Upper lobe of left lung (tissue), 6 donors: ENCODE results near the gene HSD3B2. TPM values are rescaled to one million over a fixed set of nuclear protein-coding genes. Genes with fewer than 3 reads are reported as not detected.
A peak's percentile ranks its signal among the peaks of the same experiment; 100 is the strongest.

Experiments
- ATAC-seq, 2 donors: fragments of 200-7000 bp; cut with Tn5 transposase; one replicate each; pipeline ENCODE4 v1.9.1; 2022; ENCODE audit warnings: mild to moderate bottlenecking in 2 of 2, moderate library complexity in 2 of 2; ENCODE audit not compliant: low FRiP score in 2 of 2
- DNase-seq, 2 donors: peaks; one replicate each; pipeline ENCODE4 v3.0.0-alpha.2; 2019 to 2020
- H3K27ac ChIP-seq, 4 donors: fragments of 200-600 bp; sonication (generic); one replicate each; pipeline ENCODE4 v1.5.1; 2016 to 2019
- H3K27me3 ChIP-seq, 4 donors: fragments of 200-600 bp; sonication (generic); one replicate each; pipeline ENCODE4 v1.5.1; 2017 to 2019
- H3K36me3 ChIP-seq, 4 donors: fragments of 200-600 bp; sonication (generic); one replicate each; pipeline ENCODE4 v1.5.1; 2016 to 2019
- H3K4me1 ChIP-seq, 4 donors: fragments of 200-600 bp; sonication (generic); one replicate each; pipeline ENCODE4 v1.5.1; 2018 to 2019
- H3K4me3 ChIP-seq, 4 donors: fragments of 200-600 bp; sonication (generic); one replicate each; pipeline ENCODE4 v1.5.1; 2017 to 2019; ENCODE audit warnings: mild to moderate bottlenecking in 2 of 4, moderate library complexity in 1 of 4
- H3K9me3 ChIP-seq, 4 donors: fragments of 200-600 bp; sonication (generic); one replicate each; pipeline ENCODE4 v1.5.1; 2018 to 2019
- EP300 ChIP-seq, 4 donors: sonication (generic); formaldehyde crosslinking; IDR thresholded peaks; one replicate each; pipeline ENCODE4 v1.5.1; 2017; ENCODE audit warnings: antibody characterized with exemption in 4 of 4, control low read depth in 2 of 4
- POLR2A ChIP-seq, 4 donors: fragments of 450-650 bp; IDR thresholded peaks; one replicate each; pipeline ENCODE4 v1.5.1; 2016 to 2017; ENCODE audit warnings: antibody characterized with exemption in 4 of 4, mild to moderate bottlenecking in 2 of 4
- POLR2AphosphoS5 ChIP-seq, 2 donors: sonication (generic); formaldehyde crosslinking; IDR thresholded peaks; one replicate each; pipeline ENCODE4 v1.5.1; 2017; ENCODE audit warnings: antibody characterized with exemption in 2 of 2
- WGBS, 2 donors: methylation state at CpG; one replicate each; pipeline ENCODE4 v1.1.5; 2017 to 2018; 5-methylcytosine and 5-hydroxymethylcytosine counted together
- total RNA-seq, 6 donors: library from RNA; depleted of rRNA in 4 of 6; stranded (reverse); fragments of >200 nt in 4 of 6; gene quantifications; one replicate each; pipeline versions ENCODE4 v1.1.0 to v1.2.1, GENCODE V29; 2016 to 2021
- TF ChIP-seq, protein P1 (sequence below), 6 experiments: fragments of 450-650 bp in 4 of 6; fragments of 200-600 bp in 2 of 6; sonication (generic) in 2 of 6; IDR thresholded peaks; one replicate each; pipeline ENCODE4 v1.5.1; 2016 to 2019; ENCODE audit warnings: antibody characterized with exemption in 6 of 6
- donor health status: DM: no; HTN: no; CAD: no; lungs with moderate emphysema.
- donor health status: DM: no; HTN: yes; CAD: no; lungs with severe emphysema.

Gene HSD3B2
- total RNA-seq, 6 donors from 2014 or later = 2.1 TPM; not detected in 4

- 33 to 40% methylated on average over 2 of the region's 2 CpGs for WGBS, 2 donors
- DNase-seq = no peak
- no peaks in the 10 kb centered on the region for H3K36me3 ChIP-seq
- no peak overlapping the region for H3K27ac ChIP-seq
- no peak overlapping the region for H3K4me3 ChIP-seq
- H3K27me3 ChIP-seq = no peaks in the 10 kb centered on the region
- ATAC-seq = no peak
- H3K9me3 ChIP-seq = no peaks in the 10 kb centered on the region
- no peak for TF ChIP-seq POLR2AphosphoS5 (IDR thresholded peaks at IDR 0.05)
- TF ChIP-seq EP300 (IDR thresholded peaks at IDR 0.05) = no peak
- TF ChIP-seq, protein P1, sequence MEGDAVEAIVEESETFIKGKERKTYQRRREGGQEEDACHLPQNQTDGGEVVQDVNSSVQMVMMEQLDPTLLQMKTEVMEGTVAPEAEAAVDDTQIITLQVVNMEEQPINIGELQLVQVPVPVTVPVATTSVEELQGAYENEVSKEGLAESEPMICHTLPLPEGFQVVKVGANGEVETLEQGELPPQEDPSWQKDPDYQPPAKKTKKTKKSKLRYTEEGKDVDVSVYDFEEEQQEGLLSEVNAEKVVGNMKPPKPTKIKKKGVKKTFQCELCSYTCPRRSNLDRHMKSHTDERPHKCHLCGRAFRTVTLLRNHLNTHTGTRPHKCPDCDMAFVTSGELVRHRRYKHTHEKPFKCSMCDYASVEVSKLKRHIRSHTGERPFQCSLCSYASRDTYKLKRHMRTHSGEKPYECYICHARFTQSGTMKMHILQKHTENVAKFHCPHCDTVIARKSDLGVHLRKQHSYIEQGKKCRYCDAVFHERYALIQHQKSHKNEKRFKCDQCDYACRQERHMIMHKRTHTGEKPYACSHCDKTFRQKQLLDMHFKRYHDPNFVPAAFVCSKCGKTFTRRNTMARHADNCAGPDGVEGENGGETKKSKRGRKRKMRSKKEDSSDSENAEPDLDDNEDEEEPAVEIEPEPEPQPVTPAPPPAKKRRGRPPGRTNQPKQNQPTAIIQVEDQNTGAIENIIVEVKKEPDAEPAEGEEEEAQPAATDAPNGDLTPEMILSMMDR (IDR thresholded peaks at IDR 0.05) = no peak
- no peak for TF ChIP-seq POLR2A (IDR thresholded peaks at IDR 0.05)
- H3K4me1 ChIP-seq = no peaks in the 10 kb centered on the region
Measured at GRCh38 chr1:119371815-119372214, 43.1 kb upstream of the HSD3B2 start.

GRCh38 chr1:119372503-119373086, 42.4 kb upstream of the HSD3B2 start:
- Histone ChIP-seq H3K27ac (no peak overlapping the region), H3K4me1 (no peaks in the 10 kb centered on the region), H3K9me3 (no peaks in the 10 kb centered on the region), H3K36me3 (no peaks in the 10 kb centered on the region), H3K27me3 (no peaks in the 10 kb centered on the region), H3K4me3 (no peak overlapping the region)
- 26 to 28% methylated on average over 6 of the region's 6 CpGs for WGBS, 2 donors
- TF ChIP-seq, protein P1 (IDR thresholded peaks at IDR 0.05) = peak in 1 of 6 experiments; percentile 14
- TF ChIP-seq POLR2AphosphoS5 (IDR thresholded peaks at IDR 0.05) = no peak
- no peak for DNase-seq
- ATAC-seq = no peak

GRCh38 chr1:119373465-119373864, 41.5 kb upstream of the HSD3B2 start:
- ATAC-seq (no peak), DNase-seq (no peak)
- Histone ChIP-seq H3K4me3 (no peak overlapping the region), H3K36me3 (no peaks in the 10 kb centered on the region), H3K27me3 (no peaks in the 10 kb centered on the region), H3K27ac (no peak overlapping the region), H3K4me1 (no peaks in the 10 kb centered on the region), H3K9me3 (no peaks in the 10 kb centered on the region)
- TF ChIP-seq EP300 (IDR thresholded peaks at IDR 0.05) (no peak), POLR2AphosphoS5 (IDR thresholded peaks at IDR 0.05) (no peak), POLR2A (IDR thresholded peaks at IDR 0.05) (no peak)
- TF ChIP-seq, protein P1 (IDR thresholded peaks at IDR 0.05) = no peak
- WGBS, 2 donors = 51 to 53% methylated on average over 2 of the region's 2 CpGs

DNA sequence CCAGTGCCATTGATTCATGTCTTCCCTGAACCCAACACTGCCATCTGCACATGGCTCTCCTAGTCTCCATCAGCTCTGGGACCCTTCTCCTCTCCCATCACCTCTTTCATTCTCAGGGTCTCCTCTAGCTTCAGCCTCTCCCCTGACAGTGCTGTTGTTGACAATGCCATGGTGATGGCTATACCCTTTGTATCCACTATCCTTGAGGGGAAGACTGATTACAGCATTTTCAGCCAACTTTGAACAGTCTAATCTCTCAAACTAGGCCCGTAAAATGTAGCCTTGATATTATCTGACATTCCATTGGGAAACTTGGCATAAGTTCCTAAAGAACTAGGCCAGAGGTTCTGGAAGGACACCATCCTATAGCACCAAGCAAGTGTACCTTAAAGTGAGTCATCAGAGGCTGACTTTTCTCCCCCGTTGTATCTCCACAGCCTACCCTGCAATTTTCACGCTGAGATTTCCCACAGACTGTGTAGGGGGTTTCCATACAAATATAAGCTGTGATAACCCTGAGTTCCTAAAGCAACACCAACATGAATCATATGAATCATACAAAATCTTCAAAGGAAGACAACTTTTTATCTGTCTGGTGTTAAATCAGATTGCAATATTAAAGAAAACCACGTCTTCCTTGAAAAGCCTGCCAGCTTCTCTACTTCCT, 40.6 kb upstream of the HSD3B2 start:
- no peak for ATAC-seq
- no peaks in the 10 kb centered on the region for H3K36me3 ChIP-seq
- H3K4me3 ChIP-seq = no peak overlapping the region
- no peaks in the 10 kb centered on the region for H3K4me1 ChIP-seq
- TF ChIP-seq POLR2AphosphoS5 (IDR thresholded peaks at IDR 0.05) (no peak), POLR2A (IDR thresholded peaks at IDR 0.05) (no peak), EP300 (IDR thresholded peaks at IDR 0.05) (no peak)
- TF ChIP-seq, protein P1 (IDR thresholded peaks at IDR 0.05) = no peak
- no peaks in the 10 kb centered on the region for H3K27me3 ChIP-seq
- 36 to 59% methylated on average over 4 of the region's 4 CpGs for WGBS, 2 donors
- no peaks in the 10 kb centered on the region for H3K9me3 ChIP-seq
- no peak overlapping the region for H3K27ac ChIP-seq
- no peak for DNase-seq

DNA sequence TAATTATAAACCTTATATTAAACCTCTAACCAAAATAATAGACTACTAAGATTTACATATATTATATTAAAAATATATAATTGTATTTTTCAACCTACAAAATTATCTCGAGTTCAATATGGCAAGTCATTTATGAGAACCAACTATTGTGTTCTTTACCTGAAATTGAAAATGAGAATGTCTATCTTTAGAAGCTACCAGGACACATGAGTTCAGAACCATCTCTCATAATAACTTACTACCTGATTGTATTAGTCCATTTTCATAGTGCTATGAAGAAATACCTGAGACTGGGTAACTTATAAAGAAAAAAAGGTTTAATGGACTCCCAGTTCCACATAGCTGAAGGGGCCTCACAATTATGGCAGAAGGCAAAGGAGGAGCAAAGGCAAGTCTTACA, 39.6 kb upstream of the HSD3B2 start:
- H3K27ac ChIP-seq = no peak overlapping the region
- DNase-seq (no peak), ATAC-seq (no peak)
- TF ChIP-seq POLR2A (IDR thresholded peaks at IDR 0.05) (no peak), EP300 (IDR thresholded peaks at IDR 0.05) (no peak), POLR2AphosphoS5 (IDR thresholded peaks at IDR 0.05) (no peak)
- TF ChIP-seq, protein P1 (IDR thresholded peaks at IDR 0.05) = no peak
- H3K4me3 ChIP-seq = no peak overlapping the region
- no peaks in the 10 kb centered on the region for H3K9me3 ChIP-seq
- H3K4me1 ChIP-seq = no peaks in the 10 kb centered on the region
- no peaks in the 10 kb centered on the region for H3K36me3 ChIP-seq
- WGBS, 2 donors = 85 to 96% methylated on average over 1 of the region's 1 CpG
- H3K27me3 ChIP-seq = no peaks in the 10 kb centered on the region
